Hepatocyte (in vitro differentiated cells): ENCODE results near the gene LCT. TPM values are rescaled to one million over a fixed set of nuclear protein-coding genes. Genes with fewer than 3 reads are reported as not detected.
"Not testable (repeated sequence)": the region's sequence is repeated elsewhere in the genome, so short reads cannot be mapped to it uniquely, and the experiment has no call there.

Experiments used
- DNase-seq: peaks from one replicate; pipeline ENCODE4 v3.0.0-alpha.2; 2016; ENCODE audit warnings: low spot score
- H2AFZ ChIP-seq: fragments of 200-600 bp; sonication (generic); 2 replicates; pipeline ENCODE4 v1.6.0; 2016; ENCODE audit warnings: antibody characterized with exemption, mild to moderate bottlenecking
- H3K27ac ChIP-seq: fragments of 200-600 bp; sonication (generic); 2 replicates; pipeline ENCODE4 v1.5.1; 2016; ENCODE audit warnings: mild to moderate bottlenecking
- H3K27me3 ChIP-seq: fragments of 200-600 bp; sonication (generic); 2 replicates; pipeline ENCODE4 v1.6.1; 2016
- H3K36me3 ChIP-seq: fragments of 200-600 bp; sonication (generic); replicated peaks from 2 replicates; pipeline ENCODE4 v1.5.1; 2016; ENCODE audit warnings: low read depth; ENCODE audit not compliant: insufficient read depth
- H3K4me1 ChIP-seq: fragments of 200-600 bp; sonication (generic); 2 replicates; pipeline ENCODE4 v1.5.1; 2016; ENCODE audit warnings: mild to moderate bottlenecking, moderate library complexity; ENCODE audit not compliant: insufficient read depth
- H3K4me2 ChIP-seq: fragments of 200-600 bp; sonication (generic); 2 replicates; pipeline ENCODE4 v1.6.0; 2016
- H3K4me3 ChIP-seq: fragments of 200-600 bp; sonication (generic); 2 replicates; pipeline ENCODE4 v1.5.1; 2016; ENCODE audit warnings: mild to moderate bottlenecking
- H3K79me2 ChIP-seq: fragments of 200-600 bp; sonication (generic); 2 replicates; pipeline ENCODE4 v1.6.0; 2017; ENCODE audit warnings: mild to moderate bottlenecking
- H3K9me2 ChIP-seq: fragments of 200-600 bp; sonication (generic); replicated peaks from 2 replicates; pipeline ENCODE4 v1.6.0; 2017; ENCODE audit warnings: mild to moderate bottlenecking; ENCODE audit not compliant: insufficient read depth
- H3K9me3 ChIP-seq: fragments of 200-600 bp; sonication (generic); 2 replicates; pipeline ENCODE4 v1.5.1; 2016; ENCODE audit warnings: low read depth, mild to moderate bottlenecking
- H4K20me1 ChIP-seq: fragments of 200-600 bp; sonication (generic); 2 replicates; pipeline ENCODE4 v1.6.0; 2016; ENCODE audit warnings: mild to moderate bottlenecking; ENCODE audit not compliant: insufficient read depth, poor library complexity, severe bottlenecking
- CTCF ChIP-seq: fragments of 200-600 bp; sonication (generic); IDR thresholded peaks from 2 replicates; pipeline ENCODE4 v1.5.1; 2016; ENCODE audit warnings: antibody characterized with exemption, mild to moderate bottlenecking; ENCODE audit not compliant: poor library complexity
- EZH2 ChIP-seq: fragments of 200-600 bp; sonication (generic); IDR thresholded peaks from 2 replicates; pipeline ENCODE4 v1.6.1; 2016; ENCODE audit warnings: antibody characterized with exemption, mild to moderate bottlenecking, borderline replicate concordance
- EZH2phosphoT487 ChIP-seq: fragments of 200-600 bp; sonication (generic); IDR thresholded peaks from one replicate; pipeline ENCODE4 v1.6.1; 2018; ENCODE audit warnings: antibody characterized with exemption, mild to moderate bottlenecking, low read depth, moderate library complexity; ENCODE audit not compliant: unreplicated experiment, severe bottlenecking
- WGBS: methylation state at CpG from one replicate; pipeline ENCODE4 v1.1.6; 2016; ENCODE audit warnings: low lambda C conversion rate; ENCODE audit errors: missing lambda C conversion rate; 5-methylcytosine and 5-hydroxymethylcytosine counted together
- polyA plus RNA-seq: library from polyadenylated mRNA; unstranded; fragments of >200 nt; fragmentation: Nextera tagmentation; extraction: Ambion mirVana; gene quantifications from 2 replicates; pipeline ENCODE4 v1.2.1, GENCODE V29; 2016
- total RNA-seq: library from RNA; depleted of rRNA; stranded (reverse); fragments of >200 nt; gene quantifications from 2 replicates; pipeline ENCODE4 v1.2.3, GENCODE V29; 2014

LCT gene
- total and polyA plus RNA-seq, 2 experiments from 2014 or later: 0.51 to 3.2 TPM

- no peak overlapping the region for H3K4me2 ChIP-seq
- H3K4me3 ChIP-seq: no peak overlapping the region
- H3K9me2 ChIP-seq: no peaks in the 10 kb centered on the region
- H3K27ac ChIP-seq: no peak overlapping the region
- no peaks in the 10 kb centered on the region for H3K27me3 ChIP-seq
- DNase-seq: no peak
- no peaks in the 10 kb centered on the region for H3K36me3 ChIP-seq
- no peak overlapping the region for H2AFZ ChIP-seq
- peaks cover 3% of the 10 kb centered on the region for H3K4me1 ChIP-seq
- H3K9me3 ChIP-seq: no peaks in the 10 kb centered on the region
- no peaks in the 10 kb centered on the region for H4K20me1 ChIP-seq
- WGBS: 71% methylated on average over 5 of the region's 5 CpGs
- TF ChIP-seq CTCF (no peak), EZH2phosphoT487 (no peak)
- H3K79me2 ChIP-seq: no peaks in the 10 kb centered on the region
These were observed 38.7 kb downstream of the LCT start for GRCh38 chr2:135798275-135798705.

- WGBS: 50% methylated on average over 22 of the region's 22 CpGs
- H3K4me2 ChIP-seq: no peak overlapping the region
- TF ChIP-seq EZH2phosphoT487 (no peak), EZH2 (no peak), CTCF (peak; percentile 80)
- no peak overlapping the region for H2AFZ ChIP-seq
- H3K27ac ChIP-seq: no peak overlapping the region
- H3K79me2 ChIP-seq: no peaks in the 10 kb centered on the region
- no peak overlapping the region for H3K4me3 ChIP-seq
- no peaks in the 10 kb centered on the region for H3K9me3 ChIP-seq
- DNase-seq: peak; percentile 88
- H3K27me3 ChIP-seq: no peaks in the 10 kb centered on the region
- H3K9me2 ChIP-seq: no peaks in the 10 kb centered on the region
- no peaks in the 10 kb centered on the region for H3K4me1 ChIP-seq
- H3K36me3 ChIP-seq: no peaks in the 10 kb centered on the region
- no peaks in the 10 kb centered on the region for H4K20me1 ChIP-seq
These were observed 39.3 kb downstream of the LCT start for GRCh38 chr2:135797497-135798274.

- H3K79me2 ChIP-seq: no peaks in the 10 kb centered on the region
- H3K9me2 ChIP-seq: no peaks in the 10 kb centered on the region
- H4K20me1 ChIP-seq: no peaks in the 10 kb centered on the region
- whole genome bisulfite sequencing: 97% methylated on average over 8 of the region's 8 CpGs
- no peaks in the 10 kb centered on the region for H3K27me3 ChIP-seq
- H3K4me2 ChIP-seq: no peak overlapping the region
- no peak overlapping the region for H3K27ac ChIP-seq
- H2AFZ ChIP-seq: no peak overlapping the region
- no peak overlapping the region for H3K4me3 ChIP-seq
- no peaks in the 10 kb centered on the region for H3K4me1 ChIP-seq
- no peak for TF ChIP-seq EZH2
- TF ChIP-seq EZH2phosphoT487: no peak
- TF ChIP-seq CTCF: no peak
- H3K9me3 ChIP-seq: no peaks in the 10 kb centered on the region
- no peak for DNase-seq
- H3K36me3 ChIP-seq: no peaks in the 10 kb centered on the region
These were observed 40.4 kb downstream of the LCT start for GRCh38 chr2:135796606-135797005.

- H4K20me1 ChIP-seq, H3K79me2 ChIP-seq, H3K4me3 ChIP-seq, H3K9me3 ChIP-seq, H3K4me1 ChIP-seq, H3K27ac ChIP-seq, DNase-seq, H3K9me2 ChIP-seq, H3K4me2 ChIP-seq, H3K36me3 ChIP-seq, H2AFZ ChIP-seq, H3K27me3 ChIP-seq: not testable (repeated sequence)
- 85% methylated on average over 4 of the region's 4 CpGs for WGBS
These were observed 41.3 kb downstream of the LCT start for GRCh38 chr2:135795641-135796040.
